Stimulated activated CD8-positive, alpha-beta memory T cell treated with anti-CD3 and anti-CD28 coated beads, Interleukin-4, amount 100 ng/mL, for 48 hours (primary cell): ENCODE results near the gene CUTA.
A peak's percentile ranks its signal among the peaks of the same experiment; 100 is the strongest.

Experiments
- DNase-seq: peaks from one replicate; pipeline ENCODE4 v3.0.0-alpha.2; 2020

The CUTA gene, protein sequence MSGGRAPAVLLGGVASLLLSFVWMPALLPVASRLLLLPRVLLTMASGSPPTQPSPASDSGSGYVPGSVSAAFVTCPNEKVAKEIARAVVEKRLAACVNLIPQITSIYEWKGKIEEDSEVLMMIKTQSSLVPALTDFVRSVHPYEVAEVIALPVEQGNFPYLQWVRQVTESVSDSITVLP

DNA sequence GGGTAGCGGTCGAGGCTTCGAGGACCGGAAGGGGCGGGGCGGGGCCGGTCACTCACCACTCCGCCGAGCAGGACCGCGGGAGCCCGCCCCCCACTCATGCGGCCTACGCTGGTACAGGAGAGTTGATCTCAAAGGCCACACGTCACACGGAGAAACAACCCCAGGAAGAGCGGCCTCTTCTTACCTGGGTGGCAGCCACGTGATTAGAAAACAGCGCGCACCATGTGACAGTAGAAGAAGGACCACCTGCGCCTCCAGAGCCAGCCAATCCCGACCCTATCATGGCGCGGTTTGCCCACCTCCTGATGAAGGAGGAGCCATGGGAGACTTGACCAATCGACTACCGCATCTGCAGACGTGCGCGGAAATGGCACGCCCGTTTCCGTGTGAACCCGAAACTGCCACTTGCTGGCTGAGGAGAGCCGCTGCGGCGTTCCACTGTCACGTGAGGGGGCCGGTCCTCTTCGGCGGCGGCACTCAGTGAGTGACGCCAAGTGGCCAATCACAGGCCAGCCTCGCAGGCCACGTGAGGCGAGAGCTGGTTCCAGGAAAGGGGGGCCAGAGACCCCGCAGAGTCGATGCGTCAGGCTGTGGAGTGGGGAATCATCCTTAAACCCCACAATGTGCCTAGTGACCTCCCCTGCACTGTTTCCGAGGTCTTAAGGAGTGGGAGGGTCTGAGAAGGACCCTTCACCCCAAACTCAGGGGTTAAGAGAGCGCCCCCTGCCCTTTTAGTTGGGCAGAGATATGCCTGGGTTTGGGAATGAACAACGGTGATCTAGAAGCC is at the start of gene CUTA:
TSS of gene CUTA (minus strand) at position 205 of the 787 bp plus-strand sequence. CDS start at position 98, 107 bp downstream.
- DNase-seq = peak; percentile 98

DNA sequence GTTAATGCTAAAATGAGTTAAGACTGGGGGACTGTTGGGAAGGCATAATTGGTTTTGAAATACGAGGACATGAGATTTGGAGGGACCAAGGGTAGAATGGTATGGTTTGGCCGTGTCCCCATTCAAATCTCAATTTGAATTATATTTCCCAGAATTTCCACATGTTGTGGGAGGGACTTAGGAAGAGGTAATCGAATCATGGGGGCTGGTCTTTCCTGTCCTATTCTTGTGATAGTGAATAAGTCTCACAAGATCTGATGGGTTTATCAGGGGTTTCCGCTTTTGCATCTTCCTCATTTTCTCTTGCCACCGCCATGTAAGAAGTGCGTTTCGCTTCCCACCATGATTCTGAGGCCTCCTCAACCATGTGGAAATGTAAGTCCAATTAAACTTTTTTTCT is 49.2 kb upstream of the CUTA start:
- DNase-seq = no peak

DNA sequence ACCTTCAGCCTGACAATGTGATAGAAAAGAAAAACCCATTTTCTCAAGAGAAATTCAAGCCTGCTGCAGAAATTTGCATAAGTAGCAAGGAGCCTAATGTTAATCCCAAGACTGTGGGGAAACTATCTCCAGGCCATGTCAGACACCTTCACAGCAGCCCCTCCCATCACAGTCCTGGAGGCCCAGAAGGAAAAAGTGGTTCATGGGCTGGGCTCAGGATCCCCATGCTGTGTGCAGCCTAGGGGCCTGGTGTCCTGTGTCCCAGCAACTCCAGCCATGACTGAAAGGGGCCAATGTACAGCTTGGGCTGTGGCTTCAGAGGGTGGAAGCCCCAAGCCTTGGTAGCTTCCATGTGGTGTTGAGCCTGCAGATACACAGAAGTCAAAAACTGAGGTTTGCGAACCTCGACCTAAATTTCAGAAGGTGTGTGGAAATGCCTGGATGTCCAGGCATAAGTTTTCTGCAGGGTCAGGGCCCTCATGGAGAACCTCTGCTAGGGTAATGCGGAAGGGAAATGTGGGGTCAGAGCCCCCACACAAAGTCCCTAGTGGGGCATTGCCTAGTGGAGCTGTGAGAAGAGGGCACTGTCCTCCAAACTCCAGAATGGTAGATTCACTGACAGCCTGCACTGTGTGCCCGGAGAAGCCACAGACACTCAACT is 48.3 kb upstream of the CUTA start:
- DNase-seq = no peak

DNA sequence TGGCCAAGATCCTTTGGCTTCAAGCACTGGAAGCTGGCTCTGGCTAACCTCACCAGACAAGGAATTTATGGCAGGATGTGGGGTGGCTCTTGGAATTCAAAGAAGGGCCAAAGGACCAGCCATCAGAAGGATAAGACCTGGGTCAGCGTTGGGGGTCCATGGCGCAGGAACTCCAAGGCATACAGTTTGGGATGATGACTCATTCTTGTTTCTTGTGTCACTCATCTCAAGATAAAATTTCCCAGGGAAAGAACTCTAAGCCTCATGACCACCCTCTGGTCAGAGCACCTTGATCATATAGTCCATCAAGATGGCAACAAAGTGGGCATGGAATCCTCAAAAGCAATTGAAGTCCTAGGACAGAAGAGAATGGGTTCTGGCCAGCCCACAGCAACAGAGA is 41.3 kb upstream of the CUTA start:
- no peak for DNase-seq

DNA sequence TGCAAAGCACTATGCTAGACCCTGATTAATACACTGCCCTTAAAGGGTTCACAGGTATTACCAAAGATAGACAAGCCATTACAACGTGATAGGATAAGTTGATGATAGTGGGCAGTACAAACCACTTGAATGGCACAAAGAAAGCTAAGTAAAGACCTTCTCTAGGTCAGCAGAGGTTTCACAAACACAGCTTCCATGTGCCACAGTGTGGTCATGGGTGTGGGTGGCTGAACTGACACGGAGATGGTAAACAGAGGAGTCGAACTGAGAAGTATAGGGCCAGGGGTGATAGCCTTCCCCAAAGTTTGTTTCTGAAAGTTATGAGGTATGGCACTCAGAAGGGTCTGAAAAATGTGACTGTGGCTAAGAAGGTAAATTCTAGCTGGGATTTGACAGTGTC is 40.8 kb upstream of the CUTA start:
- no peak for DNase-seq

DNA sequence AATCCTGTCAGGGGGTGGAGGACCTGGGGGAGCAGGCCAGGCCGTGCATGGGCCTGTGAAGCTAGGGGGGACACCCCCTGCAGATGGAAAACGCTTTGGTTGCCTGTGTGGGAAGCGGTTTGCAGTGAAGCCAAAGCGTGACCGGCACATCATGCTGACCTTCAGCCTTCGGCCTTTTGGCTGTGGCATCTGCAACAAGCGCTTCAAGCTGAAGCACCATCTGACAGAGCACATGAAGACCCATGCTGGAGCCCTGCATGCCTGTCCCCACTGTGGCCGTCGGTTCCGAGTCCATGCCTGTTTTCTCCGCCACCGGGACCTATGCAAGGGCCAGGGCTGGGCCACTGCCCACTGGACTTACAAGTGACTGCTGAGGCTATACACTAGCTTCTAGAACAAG is 38.2 kb upstream of the CUTA start:
- DNase-seq = no peak

DNA sequence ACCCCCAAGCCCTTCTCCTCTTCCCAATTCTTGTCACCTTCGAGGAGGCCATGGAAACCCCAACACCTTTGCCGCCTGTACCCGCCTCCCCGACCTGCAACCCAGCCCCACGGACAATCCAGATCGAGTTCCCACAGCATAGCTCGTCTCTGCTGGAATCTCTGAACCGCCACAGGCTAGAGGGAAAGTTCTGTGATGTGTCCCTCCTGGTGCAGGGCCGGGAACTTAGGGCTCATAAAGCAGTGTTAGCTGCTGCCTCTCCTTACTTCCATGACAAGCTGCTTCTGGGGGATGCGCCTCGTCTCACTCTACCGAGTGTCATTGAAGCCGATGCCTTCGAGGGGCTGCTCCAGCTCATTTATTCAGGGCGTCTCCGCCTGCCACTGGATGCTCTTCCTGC is 37.1 kb upstream of the CUTA start:
- DNase-seq = no peak

DNA sequence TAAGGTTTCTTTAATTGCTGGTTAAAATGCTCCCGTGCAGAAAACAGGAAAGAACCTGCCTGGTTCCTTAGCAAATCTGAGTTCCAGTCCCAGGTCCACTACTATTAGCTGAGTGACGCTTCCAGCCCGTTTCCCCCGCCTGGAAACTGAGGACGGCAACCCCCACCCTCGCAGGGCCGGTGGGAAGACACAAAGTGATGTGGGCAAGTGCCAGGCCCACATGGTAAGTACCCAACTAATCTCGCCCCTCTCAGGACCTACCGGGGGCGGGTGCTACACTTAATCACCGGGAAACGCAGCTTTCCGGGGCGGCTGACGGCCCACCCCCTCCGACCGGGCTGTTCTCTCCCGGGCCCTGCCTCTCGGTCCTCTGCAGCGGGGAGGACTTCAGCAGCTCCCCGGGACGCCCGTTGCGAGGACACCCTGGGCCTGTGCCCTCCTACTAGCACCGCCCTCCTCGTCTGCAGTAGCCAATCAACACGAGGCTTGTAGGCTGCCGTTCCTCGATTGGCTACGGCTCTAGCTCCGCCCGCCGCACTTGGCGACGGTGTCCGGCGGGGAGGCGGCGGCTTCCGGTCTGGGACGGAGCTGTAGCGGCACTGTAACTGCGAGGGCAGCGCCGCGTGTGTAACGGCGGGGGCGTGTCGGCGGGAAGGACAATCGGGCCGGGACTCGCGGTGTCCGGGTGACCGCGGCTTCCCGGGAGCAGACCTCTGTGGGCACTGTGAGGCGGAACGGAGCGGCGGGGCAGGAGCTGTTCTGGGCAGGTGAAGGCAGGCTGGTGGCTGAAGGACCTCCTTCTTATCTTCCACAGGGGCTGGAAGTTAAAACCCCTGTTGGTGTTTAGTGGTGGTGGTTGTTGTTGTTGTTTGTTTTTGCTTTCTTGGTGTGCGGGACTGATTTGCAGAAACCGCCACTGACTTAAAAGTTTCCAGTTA is 36.4 kb upstream of the CUTA start, which contains the start of gene ZBTB9:
TSS of gene ZBTB9 (plus strand) at position 568 of the 938 bp plus-strand sequence. CDS start 525 bp downstream, outside the sequence.
- DNase-seq = peak; percentile 95

DNA sequence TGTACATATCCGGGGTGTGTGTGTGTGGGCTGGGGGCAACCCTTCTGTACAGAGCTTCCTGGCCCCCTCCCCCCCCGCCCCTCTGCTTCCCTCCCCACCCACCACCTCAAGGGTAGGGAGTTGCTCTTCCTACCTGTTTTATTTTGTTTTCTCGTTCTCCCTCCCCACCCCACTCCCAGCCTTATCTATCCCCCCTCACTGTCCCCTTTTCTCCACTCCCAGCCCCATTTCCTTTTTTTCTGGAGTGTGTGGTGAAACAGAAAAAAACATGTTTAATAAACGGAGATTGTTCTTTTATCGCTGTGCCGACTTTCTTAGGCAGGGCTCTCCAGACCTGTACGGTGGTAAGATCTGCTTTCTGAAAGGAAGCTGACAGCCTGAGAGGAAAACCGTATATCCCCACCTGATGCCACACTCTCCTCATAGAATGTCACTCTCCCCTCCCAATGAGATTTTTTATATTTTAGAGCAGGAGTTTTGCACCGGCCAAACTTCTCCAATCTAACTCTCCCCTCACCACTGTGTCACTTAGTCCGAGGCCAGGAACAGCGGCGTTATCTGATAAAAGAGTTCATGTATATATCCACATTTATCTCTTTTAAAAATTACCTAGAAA is 35.6 kb upstream of the CUTA start:
- no peak for DNase-seq

DNA sequence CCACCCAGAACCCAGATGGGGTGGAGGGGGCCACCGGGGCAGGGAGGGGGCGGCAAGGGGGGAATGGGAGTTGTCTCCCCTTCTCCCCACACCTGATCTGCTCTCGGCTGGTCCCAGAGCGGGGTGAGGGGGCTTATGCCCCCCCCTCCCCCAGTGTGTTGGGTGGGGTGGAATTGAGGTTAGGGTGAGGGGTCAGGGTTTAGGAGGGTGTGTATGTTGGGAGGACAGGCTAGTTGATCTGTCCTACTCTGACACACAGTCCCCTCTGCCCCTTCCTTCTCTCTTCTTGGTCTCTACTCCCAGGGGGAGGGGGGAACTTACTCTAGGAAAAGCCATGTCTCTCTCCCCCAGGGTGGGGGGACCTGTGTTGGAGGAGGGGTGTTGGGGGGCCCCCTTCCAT is 34.6 kb upstream of the CUTA start:
- DNase-seq = no peak

DNA sequence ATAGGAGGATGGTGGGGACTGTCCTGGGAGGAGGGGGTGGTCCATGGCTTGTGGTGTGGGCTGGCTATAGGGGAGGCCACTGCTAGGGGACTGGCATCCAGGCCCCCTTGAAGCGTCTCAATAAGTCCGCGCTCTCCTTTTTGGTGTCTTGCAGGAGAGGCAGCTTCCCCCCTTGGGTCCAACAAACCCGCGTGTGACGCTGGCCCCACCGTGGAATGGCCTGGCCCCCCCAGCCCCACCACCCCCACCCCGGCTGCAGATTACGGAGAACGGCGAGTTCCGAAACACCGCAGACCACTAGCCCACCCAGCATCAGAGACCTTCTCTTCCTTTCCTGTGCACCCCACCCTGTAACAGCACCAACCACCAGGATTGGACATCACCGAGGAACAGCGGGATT is 33.7 kb upstream of the CUTA start:
- no peak for DNase-seq

DNA sequence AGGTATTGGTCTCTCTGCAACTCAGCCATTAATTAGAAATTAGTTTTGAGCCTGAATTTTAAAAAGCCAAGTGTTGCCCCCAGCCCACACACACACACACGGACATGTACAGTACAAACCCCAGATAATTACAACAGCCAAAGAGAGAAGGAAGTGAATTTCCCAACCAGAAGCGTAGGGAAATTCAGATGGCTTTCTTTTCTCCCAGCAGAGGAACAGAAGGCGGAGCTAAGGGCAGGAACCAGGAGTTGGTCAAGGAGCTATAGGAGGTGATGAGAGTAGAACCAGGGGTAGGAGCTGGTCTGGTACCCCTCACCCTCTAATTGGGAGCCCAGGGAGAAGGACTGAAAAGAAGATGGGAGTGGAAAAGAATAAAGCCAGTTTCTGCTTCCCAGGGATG is 32.5 kb upstream of the CUTA start:
- no peak for DNase-seq

DNA sequence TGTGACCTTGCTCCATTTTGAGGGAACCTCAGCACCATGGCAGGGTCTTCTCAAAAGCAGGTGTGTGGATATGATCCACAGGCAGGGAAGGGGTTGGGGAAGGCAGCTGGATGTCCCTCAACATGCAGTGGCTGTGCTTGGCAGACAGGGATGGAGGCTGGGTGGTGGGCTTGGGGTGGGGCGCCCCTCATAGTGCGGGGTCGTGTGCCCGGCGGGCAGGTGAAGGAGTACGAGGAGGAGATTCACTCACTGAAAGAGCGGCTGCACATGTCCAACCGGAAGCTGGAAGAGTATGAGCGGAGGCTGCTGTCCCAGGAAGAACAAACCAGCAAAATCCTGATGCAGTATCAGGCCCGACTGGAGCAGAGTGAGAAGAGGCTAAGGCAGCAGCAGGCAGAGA is 28.4 kb upstream of the CUTA start:
- no peak for DNase-seq

DNA sequence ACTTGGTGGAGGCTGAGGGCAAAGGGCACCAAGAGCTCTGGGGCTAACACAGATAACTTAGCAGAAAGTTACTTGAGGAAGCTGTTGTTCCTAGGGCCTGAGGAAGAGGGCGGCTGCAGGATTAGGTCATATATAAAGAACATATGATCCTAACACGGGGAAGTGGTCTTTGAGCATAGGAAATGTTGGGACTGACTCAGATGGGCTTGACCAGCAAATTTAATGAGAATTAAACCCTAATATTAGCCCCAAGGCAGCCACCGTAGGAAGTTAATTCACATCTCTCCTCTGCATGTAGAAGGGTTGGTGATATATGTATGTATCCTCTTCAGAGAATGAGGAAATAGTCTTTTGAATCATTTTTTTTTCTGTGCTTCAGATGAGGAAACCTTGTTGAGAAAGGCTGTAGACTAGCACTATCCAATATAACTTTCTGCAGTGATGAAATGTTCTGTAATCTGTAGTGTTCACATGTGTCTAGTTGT is 27.3 kb upstream of the CUTA start:
- no peak for DNase-seq

DNA sequence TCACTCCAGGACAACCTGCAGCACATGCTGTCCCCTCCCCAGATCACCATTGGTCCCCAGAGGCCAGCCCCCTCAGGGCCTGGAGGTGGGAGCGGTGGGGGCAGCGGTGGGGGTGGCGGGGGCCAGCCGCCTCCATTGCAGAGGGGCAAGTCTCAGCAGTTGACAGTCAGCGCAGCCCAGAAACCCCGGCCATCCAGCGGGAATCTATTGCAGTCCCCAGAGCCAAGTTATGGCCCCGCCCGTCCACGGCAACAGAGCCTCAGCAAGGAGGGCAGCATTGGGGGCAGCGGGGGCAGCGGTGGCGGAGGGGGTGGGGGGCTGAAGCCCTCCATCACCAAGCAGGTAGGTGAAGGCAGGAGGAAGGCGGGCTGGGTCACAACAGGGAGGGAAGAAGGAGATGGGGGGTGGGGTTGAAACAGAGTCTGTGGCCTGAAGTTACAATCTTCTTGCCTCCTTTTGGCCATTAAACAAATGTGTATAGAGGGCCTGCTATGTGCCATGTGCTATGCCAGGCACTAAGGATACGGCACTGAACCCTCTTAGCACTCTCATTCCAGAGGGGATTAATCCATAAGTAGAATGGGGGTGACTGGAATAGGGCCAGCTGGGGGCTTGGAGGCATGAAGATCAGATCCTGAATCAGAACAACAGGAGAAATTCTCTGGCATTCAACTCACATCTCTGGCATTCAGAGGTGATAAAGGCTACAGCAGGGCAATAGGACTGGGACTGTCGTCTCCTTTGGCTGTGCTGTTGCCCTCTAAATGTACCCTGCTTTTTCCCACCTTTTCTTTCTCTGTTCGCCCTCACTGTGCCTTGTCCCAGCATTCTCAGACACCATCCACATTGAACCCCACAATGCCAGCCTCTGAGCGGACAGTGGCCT is 26.0 kb upstream of the CUTA start:
- no peak for DNase-seq

DNA sequence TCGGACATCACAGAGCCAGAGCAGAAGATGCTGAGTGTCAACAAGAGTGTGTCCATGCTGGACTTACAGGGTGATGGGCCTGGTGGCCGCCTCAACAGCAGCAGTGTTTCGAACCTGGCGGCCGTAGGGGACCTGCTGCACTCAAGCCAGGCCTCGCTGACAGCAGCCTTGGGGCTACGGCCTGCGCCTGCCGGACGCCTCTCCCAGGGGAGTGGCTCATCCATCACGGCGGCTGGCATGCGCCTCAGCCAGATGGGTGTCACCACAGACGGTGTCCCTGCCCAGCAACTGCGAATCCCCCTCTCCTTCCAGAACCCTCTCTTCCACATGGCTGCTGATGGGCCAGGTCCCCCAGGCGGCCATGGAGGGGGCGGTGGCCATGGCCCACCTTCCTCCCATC is 25.1 kb upstream of the CUTA start:
- no peak for DNase-seq

DNA sequence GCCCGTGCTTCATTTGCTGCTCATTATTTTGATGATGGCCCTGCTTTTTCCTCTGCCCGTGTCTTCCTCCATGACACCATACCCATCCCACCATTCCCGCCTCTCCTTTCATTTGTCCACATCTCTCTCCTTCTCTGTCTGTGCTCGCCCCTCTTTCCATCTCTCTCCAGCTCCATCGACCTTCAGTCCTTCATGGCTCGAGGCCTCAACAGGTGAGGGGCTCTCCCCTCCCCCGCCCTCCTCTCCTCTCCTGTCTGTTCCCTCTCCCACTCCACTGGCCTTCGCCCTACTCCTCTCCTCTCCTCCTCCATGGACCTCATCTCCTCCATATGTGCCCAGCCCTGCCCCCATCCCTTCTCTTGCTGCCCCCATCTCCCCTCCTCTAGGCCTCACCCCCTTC is 24.4 kb upstream of the CUTA start:
- no peak for DNase-seq

DNA sequence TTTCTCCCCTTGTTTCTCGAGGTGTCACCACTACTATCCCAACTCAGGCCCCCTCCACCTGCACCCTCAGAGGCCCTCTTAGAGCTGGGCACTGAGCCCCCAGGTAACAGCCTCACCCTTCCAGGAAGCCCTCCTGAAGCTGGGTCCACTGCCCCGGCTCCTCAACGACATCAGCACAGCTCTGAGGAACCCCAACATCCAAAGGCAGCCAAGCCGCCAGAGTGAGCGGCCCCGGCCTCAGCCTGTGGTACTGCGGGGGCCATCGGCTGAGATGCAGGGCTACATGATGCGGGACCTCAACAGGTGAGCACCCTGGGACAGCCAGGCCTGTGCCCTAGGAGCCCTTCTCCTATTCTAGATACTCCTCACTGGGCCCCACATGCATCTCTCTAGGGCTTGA is 23.6 kb upstream of the CUTA start:
- DNase-seq = no peak

DNA sequence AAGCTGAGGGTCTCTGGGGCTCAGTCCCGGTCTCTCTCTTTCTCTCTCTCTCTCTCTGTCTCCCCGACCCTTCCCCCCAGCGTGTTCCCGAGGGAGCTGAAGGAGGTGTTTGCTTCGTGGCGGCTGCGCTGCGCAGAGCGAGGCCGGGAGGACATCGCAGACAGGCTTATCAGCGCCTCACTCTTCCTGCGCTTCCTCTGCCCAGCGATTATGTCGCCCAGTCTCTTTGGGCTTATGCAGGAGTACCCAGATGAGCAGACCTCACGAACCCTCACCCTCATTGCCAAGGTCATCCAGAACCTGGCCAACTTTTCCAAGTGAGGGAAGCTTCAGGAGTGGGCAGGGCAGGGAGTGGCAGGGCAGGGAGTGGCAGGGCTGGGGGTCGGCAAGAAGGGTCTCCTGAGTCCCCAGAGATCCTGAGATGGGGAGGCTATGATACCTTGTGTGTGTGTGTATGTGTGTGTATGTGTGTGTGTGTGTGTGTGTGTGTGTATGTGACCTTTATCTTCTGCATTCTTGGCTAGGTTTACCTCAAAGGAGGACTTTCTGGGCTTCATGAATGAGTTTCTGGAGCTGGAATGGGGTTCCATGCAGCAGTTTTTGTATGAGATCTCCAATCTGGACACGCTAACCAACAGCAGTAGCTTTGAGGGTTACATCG is 22.9 kb upstream of the CUTA start:
- DNase-seq = no peak

DNA sequence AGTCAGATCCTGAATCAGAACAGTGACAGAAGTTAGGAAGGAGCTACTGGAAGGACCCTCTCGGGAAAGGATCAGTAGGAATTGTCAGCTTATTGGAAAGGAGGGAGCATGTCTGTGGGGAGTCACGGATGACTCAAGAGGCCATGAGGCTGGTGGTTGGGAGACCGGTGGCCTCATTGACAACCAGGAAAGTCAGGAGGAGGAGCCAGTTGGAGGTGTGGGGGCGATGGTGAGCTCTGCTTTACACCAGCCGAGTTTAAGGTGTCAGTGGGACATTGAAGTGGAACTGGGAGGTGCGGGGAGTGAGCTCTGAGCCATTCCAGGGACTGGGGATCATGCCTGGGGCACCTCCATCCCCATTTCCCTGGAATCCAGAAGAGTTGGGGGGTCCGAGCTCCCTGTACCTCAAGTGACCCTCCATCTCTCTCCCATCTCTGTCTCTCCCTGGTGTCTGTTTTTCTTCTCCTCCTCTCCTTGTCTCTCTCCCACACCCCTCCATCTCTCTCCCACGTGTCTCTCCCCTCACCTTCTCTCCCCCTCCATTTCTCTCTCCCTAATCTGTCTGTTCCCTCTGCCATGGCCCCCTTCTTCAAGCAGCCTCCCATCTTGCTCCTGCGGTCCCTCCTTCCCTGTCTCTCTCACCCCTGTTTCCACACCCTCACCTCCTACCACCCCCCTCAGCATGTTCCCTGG is 22.2 kb upstream of the CUTA start:
- DNase-seq = no peak
